GM12872 (cell line): Measurements from ENCODE around the gene PPP1R37.

Experiments
- CTCF ChIP-seq: IDR thresholded peaks from 3 replicates; pipeline ENCODE4 v1.5.1; 2011; ENCODE audit warnings: low read depth, mild to moderate bottlenecking, low read length, moderate library complexity; ENCODE audit not compliant: insufficient read depth

PPP1R37 gene

GRCh38 chr19:45066921-45067661, 25.9 kb upstream of the PPP1R37 start:
- TF ChIP-seq CTCF, result no peak

DNA sequence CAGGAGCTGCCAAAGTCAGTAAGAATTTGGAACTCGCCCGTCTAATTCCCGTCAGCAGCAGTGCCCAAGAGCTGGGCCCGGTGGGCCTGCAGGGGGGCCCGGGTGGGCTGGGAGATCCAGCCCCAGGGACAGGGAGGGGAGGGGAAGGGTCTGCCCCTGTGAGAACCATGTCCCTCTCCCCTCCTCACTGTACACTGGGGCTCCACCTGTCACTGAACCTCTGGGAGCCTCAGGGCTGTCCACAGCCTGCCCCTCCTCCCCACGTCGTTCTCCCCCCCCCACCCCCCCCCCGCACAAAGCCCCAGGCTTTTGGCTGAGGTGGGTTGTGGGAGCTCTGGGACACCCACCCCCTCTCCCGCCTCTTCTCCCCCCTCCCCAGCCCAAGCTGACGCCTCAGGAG, 24.9 kb upstream of the PPP1R37 start:
- TF ChIP-seq CTCF, result no peak

DNA sequence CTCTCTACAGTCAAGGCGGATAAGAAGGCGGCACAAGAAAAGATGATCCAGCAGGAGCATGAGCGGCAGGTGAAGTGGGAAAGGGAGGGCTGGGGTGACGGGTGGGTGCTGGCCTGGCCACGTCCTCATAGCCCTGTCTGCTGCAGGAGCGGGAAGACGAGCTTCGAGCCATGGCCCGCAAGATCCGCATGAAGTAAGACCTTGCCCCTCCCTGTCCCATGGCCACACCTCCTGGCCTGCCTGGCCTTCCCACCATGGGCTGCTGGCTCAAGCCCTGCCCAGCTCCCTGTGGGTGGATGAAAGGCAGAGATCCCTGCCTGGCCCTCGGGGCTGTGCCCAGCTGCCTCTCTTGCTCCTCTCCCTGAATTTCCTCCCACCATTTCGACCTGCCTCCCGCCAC, 23.9 kb upstream of the PPP1R37 start:
- no peak for TF ChIP-seq CTCF

- TF ChIP-seq CTCF, result no peak
Measured at GRCh38 chr19:45070214-45070613, 22.8 kb upstream of the PPP1R37 start.

DNA sequence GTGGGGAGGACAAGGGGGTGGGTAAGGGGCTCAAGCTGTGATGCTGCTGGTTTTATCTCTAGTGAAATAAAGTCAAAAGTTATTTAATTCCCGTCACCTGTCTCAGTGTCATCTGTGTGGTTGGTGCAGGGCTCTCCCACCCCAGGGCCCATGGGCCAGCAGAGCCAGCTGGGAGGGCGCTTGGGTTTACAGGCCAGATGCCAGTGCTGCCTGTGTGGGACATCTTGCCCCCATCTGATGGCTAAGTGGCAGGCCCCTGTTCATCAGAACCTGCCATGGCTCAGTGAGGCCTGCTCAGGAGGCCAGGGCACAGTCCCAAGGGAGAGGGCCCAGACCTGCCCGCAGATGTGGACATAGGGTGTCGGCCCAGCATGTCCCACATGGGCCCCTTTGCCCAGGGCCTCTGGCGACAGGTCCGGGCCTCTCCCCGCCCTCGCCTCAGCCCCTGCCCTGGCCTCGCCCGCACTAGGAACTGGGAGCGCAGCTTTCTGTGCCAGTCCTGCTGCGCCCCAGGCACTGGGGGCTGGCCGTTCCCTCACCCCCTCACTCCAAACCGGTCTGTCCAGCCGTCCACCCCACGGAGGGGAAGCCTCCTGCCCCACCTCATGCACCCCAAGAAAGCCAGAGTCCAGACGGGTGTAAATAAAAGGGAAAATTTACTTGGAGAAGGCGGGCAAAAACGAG, 22.0 kb upstream of the PPP1R37 start:
- no peak for TF ChIP-seq CTCF

DNA sequence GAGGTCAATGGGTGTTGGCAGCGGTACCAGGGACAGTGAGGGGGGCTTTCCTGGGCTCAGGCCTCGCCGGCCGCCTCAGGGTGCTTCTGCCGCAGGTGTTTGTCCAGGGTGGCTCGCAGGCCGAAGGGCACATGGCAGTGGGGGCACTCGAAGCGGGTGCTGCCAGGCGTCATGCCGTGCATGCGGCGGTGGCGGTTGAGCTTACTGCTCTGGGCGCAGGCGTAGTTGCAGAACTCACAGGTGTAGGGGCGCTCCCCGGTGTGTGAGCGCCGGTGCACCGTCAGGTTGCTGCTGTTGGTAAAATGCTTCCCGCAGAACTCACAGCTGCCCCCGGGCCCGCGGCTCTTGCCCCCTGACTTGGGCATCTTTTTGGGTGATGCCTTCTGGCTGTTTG, 21.4 kb upstream of the PPP1R37 start:
- no peak for TF ChIP-seq CTCF

DNA sequence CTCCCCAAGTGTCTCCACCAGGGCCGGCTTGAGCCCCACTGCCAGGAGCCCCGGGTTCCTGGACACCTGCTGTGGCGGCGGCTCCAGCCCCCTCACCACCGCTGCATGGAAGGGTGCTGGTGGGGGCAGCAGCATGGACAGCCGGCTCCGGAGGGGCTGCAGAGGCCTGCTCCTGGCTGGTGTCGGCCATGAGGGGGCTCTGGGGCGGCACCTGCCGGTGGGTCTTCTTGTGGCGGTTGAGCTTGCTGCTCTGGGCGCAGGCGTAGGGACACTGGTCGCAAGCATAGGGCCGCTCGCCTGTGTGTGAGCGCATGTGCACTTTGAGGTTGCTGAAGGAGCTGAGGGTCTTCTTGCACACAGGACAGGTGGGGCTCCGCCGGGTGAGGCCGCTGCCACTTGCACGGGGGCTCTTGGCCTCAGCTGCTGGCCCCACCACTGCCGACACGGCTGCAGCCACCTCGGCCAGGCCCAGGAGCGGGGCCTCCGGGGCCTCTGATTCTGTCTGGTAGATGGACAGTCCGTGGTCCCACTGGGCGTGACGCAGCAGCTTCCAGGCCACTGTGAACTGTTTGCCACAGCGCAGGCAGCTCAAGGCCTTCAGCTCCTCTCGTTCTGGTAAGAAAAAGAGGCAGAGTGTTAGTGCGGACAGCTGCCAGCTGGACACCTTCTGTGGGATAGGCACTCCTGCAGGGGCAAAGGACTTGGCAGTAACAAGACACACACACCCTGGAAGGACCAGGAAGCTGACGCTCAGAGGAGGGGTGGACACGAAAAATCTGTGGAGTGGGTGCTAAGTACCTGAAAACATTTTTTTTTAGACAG, 20.8 kb upstream of the PPP1R37 start:
- no peak for TF ChIP-seq CTCF
